ENCODE results near the gene SEMA5A.

The SEMA5A gene

GRCh38 chr5:9278921-9279603 is 266.8 kb downstream of the SEMA5A start:
- no peak for DNase-seq (ENCODE audit: low read depth in 2 of 2)

- DNase-seq (ENCODE audit: low read depth in 2 of 2), result no peak
These were observed 276.9 kb downstream of the SEMA5A start for GRCh38 chr5:9269014-9269413.

- DNase-seq (ENCODE audit: low read depth in 2 of 2), result no peak
These were observed 277.6 kb downstream of the SEMA5A start for GRCh38 chr5:9268226-9268625.

- no peak for DNase-seq (ENCODE audit: low read depth in 2 of 2)
These were observed 280.2 kb downstream of the SEMA5A start for GRCh38 chr5:9265441-9266287.

GRCh38 chr5:9264301-9264700 is 281.6 kb downstream of the SEMA5A start:
- no peak for DNase-seq (ENCODE audit: low read depth in 2 of 2)

GRCh38 chr5:9263656-9264055 is 282.2 kb downstream of the SEMA5A start:
- no peak for DNase-seq (ENCODE audit: low read depth in 2 of 2)

GRCh38 chr5:9251379-9251980 is 294.4 kb downstream of the SEMA5A start:
- DNase-seq (ENCODE audit: low read depth in 2 of 2), result no peak

GRCh38 chr5:9249231-9249630 is 296.6 kb downstream of the SEMA5A start:
- no peak for DNase-seq (ENCODE audit: low read depth in 2 of 2)

GRCh38 chr5:9245071-9245470 is 300.8 kb downstream of the SEMA5A start:
- no peak for DNase-seq (ENCODE audit: low read depth in 2 of 2)

- no peak for DNase-seq (ENCODE audit: low read depth in 2 of 2)
These were observed 301.5 kb downstream of the SEMA5A start for GRCh38 chr5:9244417-9244816.

GRCh38 chr5:9241479-9242305 is 304.2 kb downstream of the SEMA5A start:
- DNase-seq (ENCODE audit: low read depth in 2 of 2), result no peak

- DNase-seq (ENCODE audit: low read depth in 2 of 2), result no peak
These were observed 305.4 kb downstream of the SEMA5A start for GRCh38 chr5:9240431-9240830.

GRCh38 chr5:9239626-9240025 is 306.2 kb downstream of the SEMA5A start:
- no peak for DNase-seq (ENCODE audit: low read depth in 2 of 2)

- no peak for DNase-seq (ENCODE audit: low read depth in 2 of 2)
These were observed 306.8 kb downstream of the SEMA5A start for GRCh38 chr5:9239071-9239470.

- DNase-seq (ENCODE audit: low read depth in 2 of 2), result no peak
These were observed 312.2 kb downstream of the SEMA5A start for GRCh38 chr5:9233712-9234111.

- DNase-seq (ENCODE audit: low read depth in 2 of 2), result no peak
These were observed 312.8 kb downstream of the SEMA5A start for GRCh38 chr5:9233035-9233434.

GRCh38 chr5:9231842-9232241 is 314.0 kb downstream of the SEMA5A start:
- no peak for DNase-seq (ENCODE audit: low read depth in 2 of 2)

GRCh38 chr5:9230355-9230754 is 315.5 kb downstream of the SEMA5A start:
- no peak for DNase-seq (ENCODE audit: low read depth in 2 of 2)

- DNase-seq (ENCODE audit: low read depth in 2 of 2), result no peak
These were observed 319.8 kb downstream of the SEMA5A start for GRCh38 chr5:9226016-9226536.

- DNase-seq (ENCODE audit: low read depth in 2 of 2), result no peak
These were observed 323.6 kb downstream of the SEMA5A start for GRCh38 chr5:9222054-9222976.

GRCh38 chr5:9218358-9218757 is 327.5 kb downstream of the SEMA5A start:
- DNase-seq (ENCODE audit: low read depth in 2 of 2), result no peak
